ENCODE data around the gene SLC7A6OS. TPM values are rescaled to one million over a fixed set of nuclear protein-coding genes. Genes with fewer than 3 reads are reported as not detected.
"Not testable (repeated sequence)": the region's sequence is repeated elsewhere in the genome, so short reads cannot be mapped to it uniquely, and the experiment has no call there.

The SLC7A6OS gene
- total and polyA plus RNA-seq, 2 experiments from 2014 or later: 8.8 to 18.9 TPM

GRCh38 chr16:68289621-68290329, 21.0 kb downstream of the SLC7A6OS start:
- TF ChIP-seq EZH2phosphoT487 (IDR thresholded peaks at IDR 0.05; ENCODE audit: low read depth, severe bottlenecking, unreplicated experiment) (no peak), EZH2 (IDR thresholded peaks at IDR 0.05; ENCODE audit: borderline replicate concordance) (no peak)
- peaks cover 8% of the 10 kb centered on the region for H3K79me2 ChIP-seq
- 85% methylated on average over 4 of the region's 4 CpGs for WGBS (ENCODE audit: low lambda C conversion rate, missing lambda C conversion rate)
- no peaks in the 10 kb centered on the region for H3K9me3 ChIP-seq (ENCODE audit: low read depth)
- no peaks in the 10 kb centered on the region for H4K20me1 ChIP-seq (ENCODE audit: insufficient read depth, poor library complexity, severe bottlenecking)
- H3K36me3 ChIP-seq (replicated peaks; ENCODE audit: insufficient read depth, low read depth): no peaks in the 10 kb centered on the region
- no peaks in the 10 kb centered on the region for H3K9me2 ChIP-seq (replicated peaks; ENCODE audit: insufficient read depth)
- H3K4me1 ChIP-seq (ENCODE audit: insufficient read depth): no peaks in the 10 kb centered on the region
- H3K27me3 ChIP-seq: no peaks in the 10 kb centered on the region
- H2AFZ ChIP-seq: no peak overlapping the region
- H3K4me3 ChIP-seq: no peak overlapping the region
- H3K4me2 ChIP-seq: no peak overlapping the region
- no peak for DNase-seq (ENCODE audit: low spot score)
- no peak overlapping the region for H3K27ac ChIP-seq

- Histone ChIP-seq H3K9me2 (replicated peaks; ENCODE audit: insufficient read depth) (no peaks in the 10 kb centered on the region), H3K36me3 (replicated peaks; ENCODE audit: insufficient read depth, low read depth) (no peaks in the 10 kb centered on the region), H2AFZ (no peak overlapping the region), H3K79me2 (peaks cover 8% of the 10 kb centered on the region), H3K27ac (no peak overlapping the region), H3K9me3 (ENCODE audit: low read depth) (no peaks in the 10 kb centered on the region), H3K4me3 (no peak overlapping the region), H4K20me1 (ENCODE audit: insufficient read depth, poor library complexity, severe bottlenecking) (no peaks in the 10 kb centered on the region), H3K4me1 (ENCODE audit: insufficient read depth) (no peaks in the 10 kb centered on the region), H3K27me3 (no peaks in the 10 kb centered on the region), H3K4me2 (no peak overlapping the region)
- 100% methylated on average over 2 of the region's 2 CpGs for WGBS (ENCODE audit: low lambda C conversion rate, missing lambda C conversion rate)
- TF ChIP-seq CTCF (IDR thresholded peaks at IDR 0.05; ENCODE audit: poor library complexity) (no peak), EZH2phosphoT487 (IDR thresholded peaks at IDR 0.05; ENCODE audit: low read depth, severe bottlenecking, unreplicated experiment) (no peak), EZH2 (IDR thresholded peaks at IDR 0.05; ENCODE audit: borderline replicate concordance) (no peak)
- no peak for DNase-seq (ENCODE audit: low spot score)
Measured at GRCh38 chr16:68289202-68289601, 21.5 kb downstream of the SLC7A6OS start.

- not testable (repeated sequence) for H3K9me3 ChIP-seq (ENCODE audit: low read depth); H3K4me1 ChIP-seq (ENCODE audit: insufficient read depth); H3K9me2 ChIP-seq (replicated peaks; ENCODE audit: insufficient read depth); H3K27ac ChIP-seq; H3K4me3 ChIP-seq; H3K4me2 ChIP-seq; H2AFZ ChIP-seq; H4K20me1 ChIP-seq (ENCODE audit: insufficient read depth, poor library complexity, severe bottlenecking); H3K36me3 ChIP-seq (replicated peaks; ENCODE audit: insufficient read depth, low read depth); H3K79me2 ChIP-seq; DNase-seq (ENCODE audit: low spot score); H3K27me3 ChIP-seq
- 93% methylated on average over 9 of the region's 9 CpGs for WGBS (ENCODE audit: low lambda C conversion rate, missing lambda C conversion rate)
Measured at GRCh38 chr16:68288796-68289195, 21.9 kb downstream of the SLC7A6OS start.

- Histone ChIP-seq H3K36me3 (replicated peaks; ENCODE audit: insufficient read depth, low read depth) (no peaks in the 10 kb centered on the region), H3K4me2 (no peak overlapping the region), H3K4me1 (ENCODE audit: insufficient read depth) (no peaks in the 10 kb centered on the region), H2AFZ (no peak overlapping the region), H3K4me3 (no peak overlapping the region), H3K27ac (no peak overlapping the region), H4K20me1 (ENCODE audit: insufficient read depth, poor library complexity, severe bottlenecking) (no peaks in the 10 kb centered on the region), H3K9me2 (replicated peaks; ENCODE audit: insufficient read depth) (no peaks in the 10 kb centered on the region), H3K79me2 (peaks cover 8% of the 10 kb centered on the region), H3K9me3 (ENCODE audit: low read depth) (no peaks in the 10 kb centered on the region), H3K27me3 (no peaks in the 10 kb centered on the region)
- WGBS (ENCODE audit: low lambda C conversion rate, missing lambda C conversion rate): 93% methylated on average over 1 of the region's 1 CpG
- DNase-seq (ENCODE audit: low spot score): no peak
- TF ChIP-seq EZH2phosphoT487 (IDR thresholded peaks at IDR 0.05; ENCODE audit: low read depth, severe bottlenecking, unreplicated experiment) (no peak), CTCF (IDR thresholded peaks at IDR 0.05; ENCODE audit: poor library complexity) (no peak), EZH2 (IDR thresholded peaks at IDR 0.05; ENCODE audit: borderline replicate concordance) (no peak)
Measured at GRCh38 chr16:68288252-68288650, 22.5 kb downstream of the SLC7A6OS start.
